Renal cortex interstitium (tissue), 15 donors: ENCODE measurements around the gene S100A14. TPM values are rescaled to one million over a fixed set of nuclear protein-coding genes. Genes with fewer than 3 reads are reported as not detected.

ENCODE experiments used
- DNase-seq, 11 donors: peaks; one replicate each; pipeline ENCODE4 v3.0.0-alpha.2; 2013; ENCODE audit warnings: low read depth in 9 of 11, low spot score in 4 of 11; ENCODE audit errors: extremely low read depth in 1 of 11
- long read RNA-seq, 16 experiments: transcript quantifications; one replicate each; lab custom pipeline, GENCODE V29; 2026
- polyA plus RNA-seq, 3 donors: library from polyadenylated mRNA; unstranded; fragments of 120-200 nt; gene quantifications; one replicate each; pipeline ENCODE4 v1.2.1, GENCODE V29; 2013; ENCODE audit not compliant: insufficient read length in 3 of 3

S100A14 gene
- polyA plus RNA-seq = 10 to 100 TPM; 16.9 to 22.1 (median 17.3) TPM
- long read RNA-seq, donor 1, partial matches to known transcripts = 0 of 3 reads
- long read RNA-seq, donor 1, other reads (novel, unspliced or antisense) = 0 of 3 reads
- long read RNA-seq, donor 2, transcript S100A14-201 (4 exons, 1,058 nt) = major isoform, 6 of 9 reads
- long read RNA-seq, donor 2, partial matches to known transcripts = 0 of 9 reads
- long read RNA-seq, donor 2, other reads (novel, unspliced or antisense) = 0 of 9 reads
- long read RNA-seq, donor 3, transcript S100A14-201 (4 exons, 1,058 nt) = major isoform, 11 of 42 reads
- long read RNA-seq, donor 3, partial matches to known transcripts = 27 of 42 reads
- long read RNA-seq, donor 3, other reads (novel, unspliced or antisense) = 0 of 42 reads
- long read RNA-seq, donor 4, partial matches to known transcripts = 0 of 1 reads
- long read RNA-seq, donor 4, other reads (novel, unspliced or antisense) = 0 of 1 reads
- long read RNA-seq, donor 5 = 0 reads
- long read RNA-seq, donor 6, partial matches to known transcripts = 0 of 7 reads
- long read RNA-seq, donor 6, other reads (novel, unspliced or antisense) = 0 of 7 reads
- long read RNA-seq, donor 7, transcript S100A14-201 (4 exons, 1,058 nt) = major isoform, 6 of 7 reads
- long read RNA-seq, donor 7, partial matches to known transcripts = 0 of 7 reads
- long read RNA-seq, donor 7, other reads (novel, unspliced or antisense) = 0 of 7 reads
- long read RNA-seq, donor 8, transcript S100A14-201 (4 exons, 1,058 nt) = major isoform, 24 of 27 reads
- long read RNA-seq, donor 8, partial matches to known transcripts = 0 of 27 reads
- long read RNA-seq, donor 8, other reads (novel, unspliced or antisense) = 0 of 27 reads
- long read RNA-seq, donor 9, transcript S100A14-201 (4 exons, 1,058 nt) = major isoform, 6 of 7 reads
- long read RNA-seq, donor 9, partial matches to known transcripts = 0 of 7 reads
- long read RNA-seq, donor 9, other reads (novel, unspliced or antisense) = 0 of 7 reads
- long read RNA-seq, donor 10, transcript S100A14-201 (4 exons, 1,058 nt) = major isoform, 12 of 15 reads
- long read RNA-seq, donor 10, partial matches to known transcripts = 0 of 15 reads
- long read RNA-seq, donor 10, other reads (novel, unspliced or antisense) = 0 of 15 reads
- long read RNA-seq, donor 11, partial matches to known transcripts = 0 of 4 reads
- long read RNA-seq, donor 11, other reads (novel, unspliced or antisense) = 0 of 4 reads
- long read RNA-seq, donor 12, transcript S100A14-201 (4 exons, 1,058 nt) = major isoform, 7 of 10 reads
- long read RNA-seq, donor 12, partial matches to known transcripts = 0 of 10 reads
- long read RNA-seq, donor 12, other reads (novel, unspliced or antisense) = 0 of 10 reads
- long read RNA-seq, donor 13, transcript S100A14-201 (4 exons, 1,058 nt) = major isoform, 20 of 23 reads
- long read RNA-seq, donor 13, partial matches to known transcripts = 0 of 23 reads
- long read RNA-seq, donor 13, other reads (novel, unspliced or antisense) = 0 of 23 reads
- long read RNA-seq, donor 14, transcript S100A14-201 (4 exons, 1,058 nt) = major isoform, 9 of 13 reads
- long read RNA-seq, donor 14, partial matches to known transcripts = 0 of 13 reads
- long read RNA-seq, donor 14, other reads (novel, unspliced or antisense) = 0 of 13 reads
- long read RNA-seq, donor 15, partial matches to known transcripts = 0 of 5 reads
- long read RNA-seq, donor 15, other reads (novel, unspliced or antisense) = 0 of 5 reads
- long read RNA-seq, donor 16, transcript S100A14-201 (4 exons, 1,058 nt) = major isoform, 28 of 30 reads
- long read RNA-seq, donor 16, partial matches to known transcripts = 0 of 30 reads
- long read RNA-seq, donor 16, other reads (novel, unspliced or antisense) = 0 of 30 reads

DNA sequence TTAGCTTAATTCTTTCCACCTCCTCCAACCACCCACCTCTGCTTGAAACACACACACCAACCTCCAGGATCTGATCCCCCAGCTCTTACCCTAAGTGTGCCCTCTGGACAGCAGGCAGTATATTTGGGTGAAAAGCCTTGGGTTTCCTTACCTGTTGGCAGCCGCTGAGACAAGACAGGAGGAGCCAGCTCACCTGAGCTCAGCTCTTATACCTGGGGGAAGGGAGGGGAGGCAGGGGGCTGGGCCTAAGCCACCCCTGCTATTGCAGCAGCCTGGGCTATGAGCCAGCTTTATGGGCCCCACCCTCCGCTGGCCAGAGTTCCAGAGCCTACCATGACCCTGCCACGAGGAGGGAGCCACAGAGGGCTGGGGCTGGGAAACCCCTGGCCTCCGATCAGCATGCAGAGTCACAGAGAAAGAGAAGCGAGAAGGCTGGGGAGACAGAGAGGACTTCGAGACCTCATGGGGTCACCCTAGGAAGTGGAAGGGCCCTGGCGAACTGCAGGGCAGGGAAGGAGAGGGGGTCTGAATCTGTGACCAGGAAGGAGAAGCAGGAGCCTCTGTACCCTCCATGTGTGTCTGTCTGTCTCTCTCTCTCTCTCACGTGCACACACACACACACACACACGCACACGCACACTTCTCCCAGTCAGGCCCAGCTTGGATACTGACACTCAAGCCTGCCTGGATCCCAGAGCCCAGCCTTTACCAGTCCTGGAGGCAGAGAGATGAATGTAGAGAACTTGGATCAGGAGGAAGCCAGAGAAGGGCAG is at the start of gene S100A14:
Gene S100A14 (minus strand): TSS at position 182 of the 773 bp plus-strand sequence. CDS start 467 bp downstream, outside the sequence.
- DNase-seq = no peak

GRCh38 chr1:153663211-153663610 is 47.1 kb upstream of the S100A14 start:
- DNase-seq = no peak

DNA sequence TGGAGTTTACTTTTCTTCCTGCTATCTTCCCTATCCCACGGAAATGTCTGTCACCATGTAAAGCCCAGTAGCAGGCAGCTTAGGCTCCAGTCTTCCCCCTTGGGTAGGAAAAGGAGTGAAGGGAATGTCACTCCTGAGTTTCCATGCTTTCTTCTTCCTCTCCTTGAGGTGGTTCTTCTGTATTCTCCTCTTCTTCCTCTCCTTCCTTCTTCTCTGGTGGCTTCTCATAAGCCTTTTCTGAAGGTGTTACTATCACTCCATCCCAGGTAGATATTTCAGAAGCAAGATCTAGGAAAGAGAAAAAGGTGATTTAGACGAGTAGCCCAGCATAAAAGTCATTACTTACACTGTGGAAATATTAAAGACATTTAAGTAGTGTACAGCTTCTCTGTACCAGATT is 46.1 kb upstream of the S100A14 start:
- DNase-seq = no peak

DNA sequence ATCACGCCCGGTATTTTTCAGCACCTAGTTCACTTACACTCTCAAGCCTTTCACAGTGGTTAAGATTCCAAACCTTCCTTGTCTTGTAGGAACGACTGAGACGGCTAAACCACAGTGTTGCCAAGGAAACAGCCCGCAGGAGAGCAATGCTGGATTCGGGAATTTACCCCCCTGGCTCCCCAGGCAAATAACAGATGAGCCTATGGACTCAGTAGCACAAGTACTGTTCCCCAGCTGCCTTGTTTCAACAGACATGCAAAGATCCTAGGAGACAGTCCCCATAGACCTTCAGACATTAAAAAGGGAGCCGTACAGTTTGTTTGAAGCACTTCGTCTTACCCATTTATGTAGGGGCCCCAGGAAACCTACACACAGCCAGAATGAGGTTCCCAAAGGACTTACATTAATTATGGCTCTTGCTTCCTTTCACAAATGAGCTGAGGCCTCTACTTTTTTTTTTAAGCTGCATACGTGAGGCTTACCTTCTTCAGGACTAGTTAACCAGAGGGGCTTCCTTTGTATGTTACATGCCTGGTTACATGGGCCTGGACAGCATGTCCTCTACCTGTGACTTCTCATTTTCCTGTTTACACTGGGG is 45.1 kb upstream of the S100A14 start:
- no peak for DNase-seq

DNA sequence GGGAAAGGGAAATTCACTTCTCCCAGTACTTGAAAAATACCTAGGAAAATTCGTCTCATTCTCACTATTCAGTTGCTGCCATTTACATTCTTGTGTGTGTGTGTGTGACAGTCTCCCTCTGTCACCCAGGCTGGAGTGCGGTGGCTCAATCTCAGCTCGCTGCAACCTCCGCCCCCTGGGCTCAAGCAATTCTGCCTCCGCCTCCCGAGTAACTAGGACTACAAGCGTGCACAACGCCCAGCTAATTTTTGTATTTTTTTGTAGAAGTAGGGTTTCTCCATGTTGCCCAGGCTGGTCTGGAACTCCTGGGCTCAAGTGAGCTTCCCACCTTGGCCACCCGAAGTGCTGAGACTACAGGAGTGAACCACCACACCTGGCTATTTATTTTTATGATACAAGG is 43.5 kb upstream of the S100A14 start:
- no peak for DNase-seq

DNA sequence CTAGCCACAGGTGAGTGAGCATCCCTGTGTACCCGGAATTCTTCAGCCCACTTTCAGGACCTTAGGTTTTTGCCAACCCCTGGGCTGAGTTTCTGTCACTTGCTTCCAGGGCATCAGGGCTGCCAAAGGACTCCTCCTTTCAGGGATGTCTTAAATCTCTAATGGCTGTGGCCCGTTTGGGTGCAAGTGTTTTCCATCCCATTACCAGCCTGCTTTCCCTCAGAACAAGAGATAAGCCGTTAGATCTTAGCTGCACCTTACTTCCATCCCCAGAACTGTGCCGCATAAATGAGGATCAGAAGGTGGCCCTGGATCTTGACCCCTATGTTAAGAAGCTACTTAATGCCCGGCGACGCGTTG is 43.0 kb upstream of the S100A14 start:
- DNase-seq = no peak

GRCh38 chr1:153658400-153659174 is 42.5 kb upstream of the S100A14 start, which contains the start of gene SNAPIN:
Gene SNAPIN (plus strand): TSS chr1:153658703. CDS start chr1:153658744, 41 bp downstream.
- DNase-seq = peak in 10 of 11 donors; percentile 77 to 89 (median 86)

GRCh38 chr1:153655333-153655732 is 39.2 kb upstream of the S100A14 start:
- no peak for DNase-seq

DNA sequence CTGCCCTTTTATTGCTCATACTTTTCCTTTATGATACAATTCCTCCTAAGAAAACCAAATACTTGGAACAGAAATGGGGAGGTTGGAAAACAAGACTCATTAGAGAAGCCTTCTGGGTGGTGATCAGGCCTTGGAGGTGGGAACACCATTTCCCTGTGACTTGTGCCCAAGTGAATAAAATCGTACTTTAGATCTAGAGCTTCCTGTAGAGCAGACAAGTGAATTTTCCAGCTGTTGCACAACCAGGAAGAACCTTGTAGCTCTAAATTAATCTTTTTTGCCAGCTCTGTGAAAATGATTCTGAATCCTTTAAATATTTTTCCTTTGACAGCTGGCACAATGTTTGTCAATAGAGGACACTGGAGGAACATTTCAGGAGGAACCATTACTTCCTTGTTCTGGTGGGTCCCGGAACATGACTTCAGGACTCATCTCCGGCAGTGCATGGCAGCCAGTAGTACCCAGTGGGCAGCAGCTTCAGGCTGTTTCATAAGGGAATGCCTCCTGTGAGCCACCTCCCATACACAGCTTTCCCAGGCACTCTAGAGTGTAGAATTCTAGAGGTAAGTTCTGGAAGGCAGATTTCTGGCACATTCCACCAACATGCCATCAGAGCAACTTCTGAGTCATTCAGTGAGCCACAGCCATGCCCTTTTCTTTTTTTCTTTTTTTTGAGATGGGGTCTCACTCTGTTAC is 36.8 kb upstream of the S100A14 start:
- no peak for DNase-seq

DNA sequence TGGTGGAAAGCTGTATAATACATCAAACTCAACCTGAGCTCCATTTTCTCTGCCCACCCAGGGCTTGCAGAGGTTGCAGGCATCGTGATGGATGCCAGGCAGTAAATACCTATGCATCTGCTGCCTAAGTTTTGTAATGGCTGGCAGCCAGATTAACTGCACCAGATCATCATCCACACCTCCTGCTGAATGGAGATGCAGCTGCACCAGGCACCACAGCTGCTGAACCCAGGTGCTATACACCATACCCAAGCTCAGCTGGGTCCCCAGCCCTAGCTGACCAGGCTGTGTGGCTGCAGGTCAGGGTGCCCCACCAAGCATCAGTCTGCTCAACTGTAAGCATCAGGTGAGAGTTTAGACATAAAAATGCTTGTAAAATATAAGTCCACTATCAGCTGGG is 35.6 kb upstream of the S100A14 start:
- no peak for DNase-seq

- DNase-seq = no peak
These were observed 33.7 kb upstream of the S100A14 start for GRCh38 chr1:153649863-153650235.

GRCh38 chr1:153649137-153649862 is 33.2 kb upstream of the S100A14 start:
- DNase-seq = no peak

DNA sequence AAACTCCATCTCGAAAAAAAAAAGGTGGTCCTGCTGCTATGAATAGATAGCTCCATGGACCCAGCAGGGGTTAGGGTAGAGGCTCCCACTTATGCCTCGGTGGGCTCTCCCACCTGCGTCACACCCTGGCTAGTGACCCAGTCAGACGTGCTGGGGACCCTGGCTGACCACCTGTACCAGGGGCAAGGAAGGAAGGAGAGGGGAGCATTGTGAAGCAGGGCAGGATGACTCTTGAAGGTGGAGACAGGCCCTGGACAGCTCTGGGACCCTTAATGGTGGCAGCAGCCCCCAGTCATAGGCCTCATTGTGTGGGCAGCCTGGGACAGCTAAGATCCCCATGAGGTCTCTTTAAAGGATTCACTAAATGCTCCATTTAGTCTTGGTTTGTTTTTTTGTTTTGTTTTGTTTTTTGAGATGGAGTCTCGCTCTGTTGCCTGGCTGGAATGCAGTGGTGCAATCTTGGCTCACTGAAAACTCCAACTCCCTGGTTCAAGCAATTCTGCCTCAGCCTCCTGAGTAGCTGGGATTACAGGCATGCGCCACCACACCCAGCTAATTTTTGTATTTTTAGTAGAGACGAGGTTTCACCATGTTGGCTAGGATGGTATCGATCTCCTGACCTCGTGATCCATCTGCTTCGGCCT is 32.0 kb upstream of the S100A14 start:
- no peak for DNase-seq

- no peak for DNase-seq
These were observed 31.2 kb upstream of the S100A14 start for GRCh38 chr1:153647346-153647714.
